ENCODE measurements around the gene MTHFSD.

- TF ChIP-seq FOXM1 (IDR thresholded peaks at IDR 0.05; ENCODE audit: borderline replicate concordance) = peak; percentile 68
- TF ChIP-seq FOXK2 (IDR thresholded peaks at IDR 0.05) = no peak
- TF ChIP-seq L3MBTL2 (conservative IDR thresholded peaks at IDR 0.05) = peak; percentile 26; the same call in 1 of the 2 replicates
- TF ChIP-seq, protein P1, sequence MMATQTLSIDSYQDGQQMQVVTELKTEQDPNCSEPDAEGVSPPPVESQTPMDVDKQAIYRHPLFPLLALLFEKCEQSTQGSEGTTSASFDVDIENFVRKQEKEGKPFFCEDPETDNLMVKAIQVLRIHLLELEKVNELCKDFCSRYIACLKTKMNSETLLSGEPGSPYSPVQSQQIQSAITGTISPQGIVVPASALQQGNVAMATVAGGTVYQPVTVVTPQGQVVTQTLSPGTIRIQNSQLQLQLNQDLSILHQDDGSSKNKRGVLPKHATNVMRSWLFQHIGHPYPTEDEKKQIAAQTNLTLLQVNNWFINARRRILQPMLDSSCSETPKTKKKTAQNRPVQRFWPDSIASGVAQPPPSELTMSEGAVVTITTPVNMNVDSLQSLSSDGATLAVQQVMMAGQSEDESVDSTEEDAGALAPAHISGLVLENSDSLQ (IDR thresholded peaks at IDR 0.05) = no peak
- no peak for TF ChIP-seq LEF1 (IDR thresholded peaks at IDR 0.05; ENCODE audit: borderline replicate concordance)
- TF ChIP-seq SP1 (IDR thresholded peaks at IDR 0.05) = no peak
These were observed 8.7 kb upstream of the MTHFSD start for GRCh38 chr16:86563469-86564345.
